Limb (tissue), 2 donors: Measurements from ENCODE around the gene FBRS.
A peak's percentile ranks its signal among the peaks of the same experiment; 100 is the strongest.
"Not testable (repeated sequence)": the region's sequence is repeated elsewhere in the genome, so short reads cannot be mapped to it uniquely, and the experiment has no call there.

Source experiments
- DNase-seq, 2 donors: peaks; one replicate each; pipeline ENCODE4 v3.0.0-alpha.2; 2016; ENCODE audit errors: extremely low spot score in 2 of 2

Gene FBRS

DNA sequence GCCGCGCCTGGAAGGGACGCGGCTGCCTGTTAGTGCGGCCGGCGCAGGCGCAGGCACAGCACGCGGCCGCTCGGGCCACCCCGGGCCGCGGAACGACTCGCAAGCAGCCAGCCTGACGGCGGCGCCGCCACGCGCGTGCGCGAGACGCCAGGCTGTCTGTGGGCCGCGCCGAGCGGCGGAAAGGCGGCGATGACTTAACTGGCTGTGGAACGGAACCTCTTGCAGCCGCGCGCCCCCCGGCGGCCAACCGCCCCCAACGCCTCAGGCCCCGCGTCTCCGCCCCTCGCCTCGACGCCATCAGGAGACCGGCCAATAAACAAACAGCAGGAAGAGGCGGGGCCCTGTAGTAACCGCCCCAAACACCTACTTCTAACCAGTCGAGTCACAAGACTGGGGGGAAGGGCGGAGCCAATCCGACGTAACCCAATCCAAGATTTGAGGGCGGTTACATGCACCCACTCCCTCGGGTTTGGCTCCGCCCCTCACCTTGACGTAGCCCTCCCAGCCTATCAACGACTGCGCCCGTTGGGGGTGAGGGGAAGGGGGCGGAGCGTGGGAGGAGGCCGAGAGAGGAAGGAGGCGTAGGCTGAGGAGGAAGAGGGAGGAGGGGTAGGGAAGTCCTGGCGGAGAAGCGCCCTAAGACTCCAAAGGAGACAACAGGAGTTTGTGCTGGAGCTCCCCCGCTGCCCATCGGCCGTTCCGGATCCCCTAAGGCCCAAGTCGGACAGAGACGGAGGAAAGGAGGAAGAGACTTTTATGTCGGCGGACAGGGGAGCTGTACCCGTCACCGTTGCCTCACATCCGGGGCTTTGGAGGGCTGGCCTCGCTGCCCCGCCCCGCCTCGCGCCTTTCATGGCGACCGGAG lies at the start of gene FBRS:
Gene FBRS, plus strand, starts transcription at position 566 of the 865 bp plus-strand sequence. CDS start 1,088 bp downstream, outside the sequence.
- peak; percentile 100 for DNase-seq

GRCh38 chr16:30609002-30609925 lies 49.0 kb upstream of the FBRS start:
- DNase-seq, result peak in 1 of 2 donors; percentile 77

GRCh38 chr16:30609926-30610839 lies 48.0 kb upstream of the FBRS start, which contains the start of gene ZNF689:
Gene ZNF689, minus strand, starts transcription at chr16:30610389. Its CDS starts 348 bp downstream, at chr16:30610041.
- peak; percentile 95 to 99 for DNase-seq

DNA sequence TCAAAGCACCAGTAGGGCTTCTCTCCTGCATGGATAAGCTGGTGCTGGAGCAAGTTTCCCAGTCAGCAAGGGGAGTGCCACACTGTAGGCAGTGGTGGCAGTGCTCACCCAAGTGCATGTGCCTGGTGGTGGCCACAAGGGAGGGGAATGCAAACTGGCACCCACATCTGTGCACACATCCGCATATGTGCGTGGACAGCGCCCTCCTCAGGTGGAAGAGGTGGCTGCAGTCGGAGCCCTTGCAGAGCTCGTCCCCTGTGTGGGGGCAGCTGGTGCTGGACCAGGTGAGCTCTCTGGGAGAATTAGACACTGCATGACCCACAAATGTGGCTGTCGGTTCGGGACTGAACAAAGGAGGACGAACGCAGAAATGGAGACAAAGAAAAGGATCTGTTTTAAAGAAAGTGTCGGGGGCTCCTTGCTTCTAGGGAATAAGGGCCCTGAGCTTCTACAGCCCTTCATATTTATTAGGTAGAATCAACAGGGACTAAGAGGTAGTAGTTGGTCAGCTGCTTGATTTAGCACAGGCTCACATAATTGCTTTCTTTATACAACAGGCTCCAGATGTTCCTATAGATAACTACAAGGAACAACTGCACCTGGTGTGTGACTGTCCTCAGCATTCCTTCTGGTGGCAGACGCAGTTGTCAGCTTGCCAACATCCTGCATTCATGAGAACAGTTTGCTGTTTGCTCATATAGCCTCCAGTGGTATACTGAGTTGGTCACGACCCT lies 42.7 kb upstream of the FBRS start:
- DNase-seq, result peak in 1 of 2 donors; percentile 35

DNA sequence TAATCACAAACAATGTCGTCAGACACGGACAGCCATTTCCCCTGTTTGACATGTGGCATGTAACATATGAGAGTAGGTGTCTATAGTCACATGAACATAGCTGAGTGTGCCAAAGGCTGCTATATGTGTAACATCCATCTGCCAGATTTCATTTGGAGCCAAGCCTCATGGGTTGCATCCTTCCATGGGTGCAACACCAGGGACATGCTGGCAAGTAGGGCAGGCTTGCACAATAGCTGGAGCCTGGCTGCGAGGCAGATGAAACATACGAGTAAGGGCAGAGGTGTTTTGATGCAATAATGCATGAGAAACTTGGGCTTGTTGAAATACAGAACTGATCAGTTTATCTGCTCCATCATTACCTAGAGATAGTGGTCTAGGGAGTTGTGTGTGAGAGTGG lies 39.0 kb upstream of the FBRS start:
- no peak for DNase-seq

- no peak for DNase-seq
These were observed 38.6 kb upstream of the FBRS start for GRCh38 chr16:30619638-30620037.

GRCh38 chr16:30620169-30620568 lies 38.1 kb upstream of the FBRS start:
- no peak for DNase-seq

- no peak for DNase-seq
These were observed 36.5 kb upstream of the FBRS start for GRCh38 chr16:30621765-30622164.

DNA sequence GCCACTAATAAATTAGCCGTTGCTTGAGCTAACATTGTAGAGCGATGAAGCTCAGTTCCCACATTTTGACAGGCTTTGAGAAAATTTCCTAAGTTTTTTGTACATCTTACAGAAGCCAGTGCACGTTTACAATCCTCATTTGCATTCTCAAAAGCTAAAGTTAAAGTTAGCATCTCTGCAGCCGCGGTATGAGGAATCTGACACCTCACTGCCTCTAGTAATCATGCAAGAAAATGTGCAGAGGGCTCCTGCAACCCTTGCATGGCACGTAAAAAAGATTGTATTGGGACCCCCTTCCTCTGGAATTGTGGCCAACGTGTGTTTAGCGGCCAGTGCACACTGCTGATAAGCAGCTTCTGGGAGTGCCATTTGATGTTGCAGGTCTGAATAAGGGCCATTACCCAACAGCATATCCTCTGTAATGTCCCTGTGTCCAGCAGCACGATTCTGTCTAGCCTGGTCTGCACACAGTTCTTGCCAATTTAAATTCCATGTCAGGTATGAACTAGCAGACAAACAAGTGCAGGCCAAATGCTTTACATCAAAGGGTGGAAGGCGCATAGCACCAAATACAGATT lies 35.7 kb upstream of the FBRS start:
- DNase-seq, result no peak

DNA sequence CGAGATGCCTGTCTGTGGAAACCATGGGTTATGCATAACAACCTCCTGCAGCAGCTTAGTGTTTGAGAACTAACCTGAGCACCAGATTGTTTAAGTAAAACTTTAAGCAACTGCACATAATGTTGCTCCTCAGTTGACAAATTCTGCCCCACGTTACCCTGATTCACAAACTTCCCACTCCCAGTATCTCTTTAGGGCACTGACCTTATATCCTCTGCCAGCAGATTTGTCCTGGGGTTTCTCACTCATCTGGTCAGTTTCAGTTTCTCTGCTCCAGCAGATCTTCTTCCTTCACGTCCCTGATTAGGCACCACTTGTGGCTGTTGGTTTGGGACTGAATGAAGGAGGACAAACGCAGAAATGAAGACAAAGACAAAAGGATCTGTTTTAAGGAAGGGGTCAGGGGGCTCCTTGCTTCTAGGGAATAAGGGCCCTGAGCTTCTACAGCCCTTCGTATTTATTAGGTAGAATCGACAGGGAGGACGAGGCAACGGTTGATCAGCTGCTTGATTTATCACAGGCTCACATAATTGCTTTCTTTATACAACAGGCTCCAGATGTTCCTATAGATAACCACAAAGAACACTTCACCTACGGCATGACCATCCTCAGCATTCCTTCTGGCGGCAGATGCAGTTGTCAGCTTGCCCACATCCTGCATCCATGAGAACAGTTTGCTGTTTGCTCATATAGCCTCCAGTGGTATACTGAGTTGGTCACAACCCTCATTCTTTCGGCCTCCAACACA lies 34.5 kb upstream of the FBRS start:
- no peak for DNase-seq

- no peak for DNase-seq
These were observed 32.0 kb upstream of the FBRS start for GRCh38 chr16:30626236-30626635.

GRCh38 chr16:30628628-30629540 lies 29.3 kb upstream of the FBRS start:
- DNase-seq, result peak; percentile 69 to 89

DNA sequence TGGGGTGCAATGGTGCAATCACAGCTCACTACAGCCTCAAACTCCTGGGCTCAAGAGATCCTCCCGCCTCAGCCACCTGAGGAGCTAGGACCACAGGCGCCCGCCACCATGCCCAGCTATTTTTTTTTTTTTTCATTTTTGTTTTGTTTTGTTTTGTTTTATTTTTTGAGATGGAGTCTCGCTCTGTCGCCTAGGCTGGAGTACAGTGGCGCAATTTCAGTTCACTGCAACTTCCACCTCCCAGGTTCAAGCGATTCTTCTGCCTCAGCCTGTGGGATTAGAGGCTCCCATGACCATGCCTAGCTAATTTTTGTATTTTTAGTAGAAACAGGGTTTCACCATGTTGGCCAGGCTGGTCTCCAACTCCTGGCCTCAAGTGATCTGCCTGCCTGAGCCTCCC lies 25.8 kb upstream of the FBRS start:
- DNase-seq, result not testable (repeated sequence)

GRCh38 chr16:30633526-30633925 lies 24.7 kb upstream of the FBRS start:
- no peak for DNase-seq

DNA sequence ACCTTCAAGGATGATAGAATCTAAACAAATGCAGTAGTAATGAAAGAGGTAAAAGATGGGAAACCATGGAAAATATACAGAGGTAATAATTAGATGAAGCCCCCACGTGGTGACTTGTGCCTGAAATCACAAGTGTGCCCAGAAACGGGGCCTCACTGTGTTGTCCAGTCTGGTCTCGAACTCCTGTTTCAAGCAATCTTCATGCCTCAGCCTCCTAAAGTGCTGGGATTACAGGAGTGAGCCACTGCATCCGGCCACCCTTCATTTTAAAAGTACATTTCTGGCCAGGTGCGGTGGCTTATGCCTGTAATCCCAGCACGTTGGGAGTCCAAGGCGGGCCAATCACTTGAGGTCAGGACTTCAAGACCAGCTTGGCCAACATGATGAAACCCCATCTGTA lies 21.6 kb upstream of the FBRS start:
- no peak for DNase-seq

DNA sequence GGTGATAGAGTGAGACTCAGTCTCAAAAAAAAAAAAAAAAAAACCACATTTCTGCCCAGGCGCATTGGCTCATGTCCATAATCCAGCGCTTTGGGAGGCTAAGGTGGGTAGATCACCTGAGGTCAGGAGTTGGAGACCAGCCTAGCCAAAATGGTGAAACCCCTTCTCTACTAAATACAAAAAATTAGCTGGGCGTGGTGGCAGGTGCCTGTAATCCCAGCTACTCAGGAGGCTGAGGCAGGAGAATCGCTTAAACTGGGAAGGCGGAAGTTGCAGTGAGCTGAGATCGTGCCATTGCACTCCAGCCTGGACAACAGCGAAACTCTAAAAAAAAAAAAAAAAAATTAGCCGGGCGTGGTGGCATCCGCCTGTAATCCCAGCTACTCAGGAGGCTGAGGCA lies 21.1 kb upstream of the FBRS start:
- not testable (repeated sequence) for DNase-seq

DNA sequence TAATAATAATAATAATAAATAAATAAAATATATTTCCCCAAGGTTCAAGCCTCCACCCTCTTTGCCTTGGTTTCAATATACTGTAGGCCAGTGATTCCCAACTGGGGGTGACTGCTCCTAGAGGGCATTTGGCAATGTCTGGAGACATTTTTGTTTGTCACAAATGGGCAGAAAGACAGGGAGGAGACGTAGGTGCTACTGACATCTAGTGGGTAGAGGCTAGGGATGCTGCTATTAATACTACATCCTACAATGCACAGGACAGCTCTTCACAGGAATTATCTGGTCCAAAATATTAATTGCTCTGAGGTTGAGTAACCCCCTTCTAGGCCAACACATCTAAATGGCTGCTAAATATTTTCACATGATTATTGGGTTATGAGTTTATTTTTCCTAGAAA lies 20.3 kb upstream of the FBRS start:
- peak in 1 of 2 donors; percentile 38 for DNase-seq

DNA sequence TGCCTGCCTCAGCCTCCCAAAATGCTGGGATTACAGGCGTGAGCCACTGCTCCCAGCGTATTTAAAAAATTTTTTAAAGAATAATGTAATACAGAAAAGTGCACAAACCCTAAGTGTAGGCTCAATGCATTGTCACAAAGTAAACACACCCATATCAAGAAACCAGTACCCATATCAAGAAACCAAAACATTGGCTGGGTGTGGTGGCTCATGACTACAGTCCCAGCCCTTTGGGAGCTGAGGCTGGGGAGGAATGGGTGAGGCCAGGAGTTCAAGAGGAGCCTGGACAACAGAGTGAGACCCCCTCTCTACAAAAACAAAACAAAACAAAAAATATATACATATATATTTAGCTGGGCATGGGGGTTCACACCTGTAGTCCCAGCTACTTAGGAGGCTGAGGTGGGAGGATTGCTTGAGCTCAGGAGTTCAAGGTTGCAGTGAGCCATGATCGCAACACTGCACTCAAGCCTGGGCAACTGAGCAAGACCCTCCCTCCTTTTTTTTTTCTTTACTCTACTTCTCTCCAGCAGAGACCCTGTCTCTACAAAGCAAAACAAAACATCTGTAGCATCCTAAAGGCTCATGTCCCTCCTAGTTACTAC lies 16.8 kb upstream of the FBRS start:
- DNase-seq, result no peak
